GM21737 (cell line): ENCODE data around the gene ERI2.
A peak's percentile ranks its signal among the peaks of the same experiment; 100 is the strongest.
"Not testable (repeated sequence)": the region's sequence is repeated elsewhere in the genome, so short reads cannot be mapped to it uniquely, and the experiment has no call there.

Experiments used
- ATAC-seq: cut with Tn5 transposase; IDR thresholded peaks from one replicate; pipeline ENCODE4 v1.9.1; 2021; ENCODE audit warnings: mild to moderate bottlenecking, moderate library complexity; ENCODE audit not compliant: unreplicated experiment

ERI2 gene

GRCh38 chr16:20767577-20767976, 38.7 kb downstream of the ERI2 start:
- ATAC-seq = no peak

- ATAC-seq = no peak
These were observed 40.0 kb downstream of the ERI2 start for GRCh38 chr16:20766294-20766693.

- no peak for ATAC-seq
These were observed 40.5 kb downstream of the ERI2 start for GRCh38 chr16:20765732-20766131.

GRCh38 chr16:20764448-20764847, 41.8 kb downstream of the ERI2 start:
- ATAC-seq = not testable (repeated sequence)

- peak; percentile 97 for ATAC-seq
These were observed 42.6 kb downstream of the ERI2 start, which contains the start of gene ACSM3 for GRCh38 chr16:20763461-20764232. ACSM3 (plus strand) TSS chr16:20764014; CDS start chr16:20770035, 6,021 bp downstream.

- ATAC-seq = no peak
These were observed 43.7 kb downstream of the ERI2 start for GRCh38 chr16:20762404-20763123.

GRCh38 chr16:20761175-20761574, 45.1 kb downstream of the ERI2 start:
- ATAC-seq = no peak

GRCh38 chr16:20760346-20760745, 45.9 kb downstream of the ERI2 start:
- no peak for ATAC-seq

GRCh38 chr16:20755799-20756198, 50.5 kb downstream of the ERI2 start:
- not testable (repeated sequence) for ATAC-seq

GRCh38 chr16:20755238-20755637, 51.0 kb downstream of the ERI2 start:
- ATAC-seq = no peak

GRCh38 chr16:20753727-20754126, 52.5 kb downstream of the ERI2 start:
- no peak for ATAC-seq

- no peak for ATAC-seq
These were observed 55.7 kb downstream of the ERI2 start for GRCh38 chr16:20750558-20750957.

GRCh38 chr16:20749474-20749873, 56.8 kb downstream of the ERI2 start:
- ATAC-seq = no peak

GRCh38 chr16:20747030-20747816, 59.0 kb downstream of the ERI2 start:
- ATAC-seq = no peak

GRCh38 chr16:20746461-20746860, 59.8 kb downstream of the ERI2 start:
- no peak for ATAC-seq
